Transverse colon (tissue), 4 donors: ENCODE measurements around the gene PLCB1.

Experiments used
- EP300 ChIP-seq: sonication (generic); formaldehyde crosslinking; IDR thresholded peaks from one replicate; pipeline ENCODE4 v1.6.1; 2017; ENCODE audit warnings: antibody characterized with exemption, low read depth
- POLR2AphosphoS5 ChIP-seq, 3 donors: sonication (generic); formaldehyde crosslinking; IDR thresholded peaks; one replicate each; pipeline ENCODE4 v1.6.1; 2016; ENCODE audit warnings: antibody characterized with exemption in 3 of 3
- TF ChIP-seq, protein P1 (sequence below), 5 experiments: fragments of 200-600 bp in 3 of 5; fragments of 450-650 bp in 2 of 5; sonication (generic) in 3 of 5; IDR thresholded peaks; 1 replicate in 2 of 5; 2 replicates in 3 of 5; pipeline ENCODE4 v1.5.1; 2016 to 2017; ENCODE audit warnings: antibody characterized with exemption in 5 of 5, inconsistent platforms in 3 of 5, mild to moderate bottlenecking in 2 of 5, moderate library complexity in 1 of 5

DNA sequence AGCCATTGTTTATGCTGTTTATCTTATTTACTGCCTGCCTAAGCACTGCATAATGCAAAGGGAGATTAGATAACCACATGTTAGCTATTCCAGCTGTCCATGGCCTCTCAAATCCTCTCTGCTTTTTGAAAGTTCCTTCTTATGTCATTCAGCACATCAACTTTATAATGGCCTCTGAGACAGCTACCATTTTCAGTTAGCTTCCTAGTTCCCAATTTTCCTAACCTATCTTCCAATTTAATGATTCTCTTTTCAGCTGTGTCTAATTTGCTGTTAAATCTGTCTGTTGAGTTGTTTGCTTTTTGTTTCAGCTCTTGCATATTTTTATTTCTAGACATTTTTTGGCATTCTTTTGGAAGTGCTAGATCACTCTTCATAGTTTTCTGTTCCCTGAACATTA, 763.4 kb downstream of the PLCB1 start:
- TF ChIP-seq POLR2AphosphoS5 (IDR thresholded peaks at IDR 0.05) (no peak), EP300 (no peak)
- TF ChIP-seq, protein P1, sequence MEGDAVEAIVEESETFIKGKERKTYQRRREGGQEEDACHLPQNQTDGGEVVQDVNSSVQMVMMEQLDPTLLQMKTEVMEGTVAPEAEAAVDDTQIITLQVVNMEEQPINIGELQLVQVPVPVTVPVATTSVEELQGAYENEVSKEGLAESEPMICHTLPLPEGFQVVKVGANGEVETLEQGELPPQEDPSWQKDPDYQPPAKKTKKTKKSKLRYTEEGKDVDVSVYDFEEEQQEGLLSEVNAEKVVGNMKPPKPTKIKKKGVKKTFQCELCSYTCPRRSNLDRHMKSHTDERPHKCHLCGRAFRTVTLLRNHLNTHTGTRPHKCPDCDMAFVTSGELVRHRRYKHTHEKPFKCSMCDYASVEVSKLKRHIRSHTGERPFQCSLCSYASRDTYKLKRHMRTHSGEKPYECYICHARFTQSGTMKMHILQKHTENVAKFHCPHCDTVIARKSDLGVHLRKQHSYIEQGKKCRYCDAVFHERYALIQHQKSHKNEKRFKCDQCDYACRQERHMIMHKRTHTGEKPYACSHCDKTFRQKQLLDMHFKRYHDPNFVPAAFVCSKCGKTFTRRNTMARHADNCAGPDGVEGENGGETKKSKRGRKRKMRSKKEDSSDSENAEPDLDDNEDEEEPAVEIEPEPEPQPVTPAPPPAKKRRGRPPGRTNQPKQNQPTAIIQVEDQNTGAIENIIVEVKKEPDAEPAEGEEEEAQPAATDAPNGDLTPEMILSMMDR (IDR thresholded peaks at IDR 0.05), result no peak
